ENCODE measurements around the gene HK3.

DNA sequence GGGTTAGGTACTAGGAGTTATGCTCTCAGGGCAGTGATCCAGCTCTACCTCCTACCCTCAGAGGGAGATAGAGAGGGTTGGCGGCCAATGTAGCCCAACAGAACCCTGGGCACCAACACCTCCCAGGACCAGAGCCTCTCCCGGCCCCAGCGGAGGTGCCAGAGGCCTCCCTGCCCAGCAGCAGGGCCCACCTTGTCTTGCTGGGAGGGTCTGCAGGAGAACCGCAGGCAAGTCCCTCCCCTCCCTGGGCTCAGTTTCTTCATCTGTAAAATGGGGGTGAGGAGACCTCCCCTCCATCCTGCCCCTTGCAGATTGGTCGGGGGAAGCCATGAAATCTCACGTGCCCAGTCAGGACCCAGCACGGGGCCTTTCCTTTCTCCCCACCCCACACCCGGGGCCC is 34.4 kb downstream of the HK3 start:
- TF ChIP-seq, protein P1, sequence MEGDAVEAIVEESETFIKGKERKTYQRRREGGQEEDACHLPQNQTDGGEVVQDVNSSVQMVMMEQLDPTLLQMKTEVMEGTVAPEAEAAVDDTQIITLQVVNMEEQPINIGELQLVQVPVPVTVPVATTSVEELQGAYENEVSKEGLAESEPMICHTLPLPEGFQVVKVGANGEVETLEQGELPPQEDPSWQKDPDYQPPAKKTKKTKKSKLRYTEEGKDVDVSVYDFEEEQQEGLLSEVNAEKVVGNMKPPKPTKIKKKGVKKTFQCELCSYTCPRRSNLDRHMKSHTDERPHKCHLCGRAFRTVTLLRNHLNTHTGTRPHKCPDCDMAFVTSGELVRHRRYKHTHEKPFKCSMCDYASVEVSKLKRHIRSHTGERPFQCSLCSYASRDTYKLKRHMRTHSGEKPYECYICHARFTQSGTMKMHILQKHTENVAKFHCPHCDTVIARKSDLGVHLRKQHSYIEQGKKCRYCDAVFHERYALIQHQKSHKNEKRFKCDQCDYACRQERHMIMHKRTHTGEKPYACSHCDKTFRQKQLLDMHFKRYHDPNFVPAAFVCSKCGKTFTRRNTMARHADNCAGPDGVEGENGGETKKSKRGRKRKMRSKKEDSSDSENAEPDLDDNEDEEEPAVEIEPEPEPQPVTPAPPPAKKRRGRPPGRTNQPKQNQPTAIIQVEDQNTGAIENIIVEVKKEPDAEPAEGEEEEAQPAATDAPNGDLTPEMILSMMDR (IDR thresholded peaks at IDR 0.05) = no peak
- no peak for TF ChIP-seq POLR2AphosphoS5 (IDR thresholded peaks at IDR 0.05)
